Neural cell (in vitro differentiated cells): Measurements from ENCODE around the gene RAD50.

ENCODE experiments used
- CTCF ChIP-seq: fragments of 450-650 bp; IDR thresholded peaks from 2 replicates; pipeline ENCODE4 v1.5.1; 2014; ENCODE audit warnings: antibody characterized with exemption, mild to moderate bottlenecking, moderate library complexity; ENCODE audit not compliant: poor library complexity, severe bottlenecking
- EP300 ChIP-seq: fragments of 450-650 bp; conservative IDR thresholded peaks from 2 replicates; pipeline ENCODE4 v1.6.1; 2014; ENCODE audit warnings: antibody characterized with exemption, mild to moderate bottlenecking, moderate library complexity; ENCODE audit not compliant: poor library complexity, severe bottlenecking
- MXI1 ChIP-seq: fragments of 450-650 bp; conservative IDR thresholded peaks from 2 replicates; pipeline ENCODE4 v1.6.1; 2014; ENCODE audit warnings: antibody characterized with exemption, mild to moderate bottlenecking; ENCODE audit not compliant: poor library complexity, severe bottlenecking
- POLR2AphosphoS5 ChIP-seq: IDR thresholded peaks from 2 replicates; pipeline ENCODE4 v1.6.1; 2012
- REST ChIP-seq: IDR thresholded peaks from 2 replicates; pipeline ENCODE4 v1.6.1; 2012; ENCODE audit warnings: borderline replicate concordance
- SMC3 ChIP-seq: fragments of 450-650 bp; conservative IDR thresholded peaks from 2 replicates; pipeline ENCODE4 v1.6.1; 2014; ENCODE audit warnings: antibody characterized with exemption, mild to moderate bottlenecking, moderate library complexity; ENCODE audit not compliant: poor library complexity

- no peak for TF ChIP-seq CTCF
- no peak for TF ChIP-seq REST
- TF ChIP-seq EP300: no peak
- no peak for TF ChIP-seq MXI1
- no peak for TF ChIP-seq SMC3
- no peak for TF ChIP-seq POLR2AphosphoS5
These were observed 108.8 kb downstream of the RAD50 start for GRCh38 chr5:132665574-132666080.
